Effector CD4-positive, alpha-beta T cell (primary cell): ENCODE measurements around the gene PPM1H.
"Not testable (repeated sequence)": the region's sequence is repeated elsewhere in the genome, so short reads cannot be mapped to it uniquely, and the experiment has no call there.

Source experiments
- DNase-seq: peaks from one replicate; pipeline ENCODE4 v3.0.0-alpha.2; 2020

PPM1H gene

DNA sequence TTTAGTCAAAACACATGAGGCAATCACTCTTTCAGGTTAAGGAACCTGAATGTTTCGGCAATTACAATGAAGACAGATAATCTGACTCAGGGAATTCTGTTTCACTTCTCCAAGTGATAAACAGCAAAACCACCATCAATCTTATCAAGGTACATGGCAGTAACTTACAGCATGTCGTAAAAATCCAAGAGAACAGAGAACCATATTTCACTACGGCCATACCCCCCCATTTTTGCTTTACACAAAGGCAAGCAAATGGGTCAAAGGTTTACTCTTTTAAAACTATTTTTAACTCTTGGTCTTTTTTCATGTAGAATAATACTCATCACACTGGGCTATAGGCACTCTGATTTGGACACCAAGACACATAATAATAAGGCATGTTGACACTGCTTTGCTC, 102.4 kb downstream of the PPM1H start:
- no peak for DNase-seq

DNA sequence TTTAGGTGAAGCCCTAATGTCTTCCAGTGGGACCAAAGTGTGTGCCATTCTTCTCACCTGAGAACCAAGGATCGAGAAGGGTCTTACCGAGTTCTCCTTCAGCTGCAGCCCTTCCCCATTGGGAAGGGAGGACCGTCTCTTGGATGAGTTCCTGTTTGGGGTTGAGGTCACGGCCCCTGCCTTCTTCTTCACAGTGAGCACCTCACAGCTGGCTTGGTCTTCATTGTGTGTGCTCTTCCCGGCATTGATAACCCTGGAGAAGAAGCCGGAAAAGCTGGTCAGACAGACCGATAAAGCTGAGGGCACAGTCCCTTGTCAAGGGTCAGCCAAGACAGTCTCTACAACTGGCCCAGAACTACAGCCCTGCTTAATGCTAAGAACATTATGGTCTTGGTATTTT, 102.9 kb downstream of the PPM1H start:
- DNase-seq, result no peak

DNA sequence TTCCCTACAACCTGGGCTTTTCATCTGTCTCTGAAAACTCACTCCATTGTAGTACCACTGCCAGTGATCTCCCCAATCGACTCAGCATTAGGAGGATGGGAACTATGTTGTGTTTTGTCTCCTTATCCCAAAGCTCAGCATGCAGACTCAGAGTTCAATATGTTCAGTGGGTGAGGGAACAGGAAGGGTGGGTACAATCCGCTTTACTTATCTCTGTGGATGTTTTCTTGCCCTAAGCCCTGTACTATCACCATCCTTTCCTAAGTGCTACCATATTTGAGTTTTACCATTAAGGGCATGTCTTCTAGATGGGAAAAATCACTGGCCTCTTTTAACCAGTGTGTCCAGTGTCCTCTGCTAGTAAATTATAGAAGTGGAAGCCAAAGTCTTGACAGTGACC, 107.1 kb downstream of the PPM1H start:
- no peak for DNase-seq

DNA sequence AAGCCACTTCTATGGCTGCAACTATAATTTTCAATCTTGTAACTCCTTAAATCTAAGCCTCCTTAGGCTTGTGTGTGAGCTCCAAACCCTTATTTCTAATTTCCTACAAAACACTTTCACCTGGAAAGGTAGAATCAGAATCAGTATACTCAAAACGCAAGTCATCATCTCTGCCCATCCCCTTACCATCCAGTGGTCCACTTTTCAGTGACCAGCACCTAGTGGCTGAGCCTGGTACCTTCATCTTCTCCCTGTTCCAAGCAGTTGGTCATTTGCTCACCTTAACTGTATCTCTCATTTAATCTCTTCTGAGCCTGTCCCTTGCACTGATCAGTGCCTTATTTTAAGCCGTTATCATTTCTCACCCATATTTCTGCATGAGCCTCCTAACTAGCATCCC, 107.9 kb downstream of the PPM1H start:
- DNase-seq, result no peak

DNA sequence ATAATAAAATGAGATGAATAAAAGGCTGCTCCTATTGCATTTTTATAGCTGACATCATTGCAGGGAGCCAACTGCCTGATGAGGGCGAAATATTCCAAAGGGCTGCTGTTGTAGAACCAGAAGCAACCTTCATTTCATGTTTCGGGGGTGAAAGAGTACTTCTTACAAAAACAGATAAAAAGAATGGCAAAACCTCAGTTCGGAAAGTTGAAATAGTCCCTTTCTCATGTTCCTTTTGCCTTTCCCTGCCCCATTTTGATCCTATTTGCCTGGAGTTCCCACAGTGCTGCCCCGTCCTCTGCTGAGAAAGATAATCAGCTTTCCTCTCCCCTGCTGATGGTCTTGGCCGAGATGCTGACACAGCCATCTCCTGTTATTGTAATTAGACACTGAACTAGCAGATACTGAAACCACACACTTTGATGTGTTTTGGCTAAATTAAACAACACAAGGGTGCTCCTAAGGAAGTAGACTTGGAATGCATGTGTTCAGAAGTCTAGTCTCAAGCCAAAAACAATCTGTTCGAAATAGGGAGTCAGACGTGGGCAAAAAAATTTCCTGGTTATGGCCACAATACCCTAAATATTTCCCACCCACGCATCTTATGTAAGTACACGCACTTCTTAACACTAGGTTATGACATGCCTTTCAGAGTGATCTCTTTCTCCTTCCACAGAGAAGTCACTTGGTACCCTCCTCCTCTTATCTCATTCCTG, 117.2 kb downstream of the PPM1H start:
- no peak for DNase-seq

DNA sequence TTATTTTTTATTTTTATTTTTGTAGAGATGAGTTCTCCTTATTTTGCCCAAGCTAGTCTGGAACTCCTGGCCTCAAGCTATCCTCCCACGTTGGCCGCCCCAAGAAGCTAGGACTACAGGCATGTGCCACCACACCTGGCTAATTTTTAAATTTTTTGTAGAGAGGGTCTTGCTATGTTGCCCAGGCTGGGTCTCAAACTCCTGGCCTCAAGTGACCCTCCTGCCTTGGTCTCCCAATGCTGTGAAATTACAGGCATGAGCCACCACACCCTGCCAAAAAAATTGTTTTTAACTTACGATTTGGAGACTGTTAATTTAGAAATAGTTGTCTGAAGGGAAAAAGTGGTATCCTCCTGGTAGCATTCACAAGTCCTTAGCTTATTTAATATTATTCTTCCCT, 120.7 kb downstream of the PPM1H start:
- no peak for DNase-seq

DNA sequence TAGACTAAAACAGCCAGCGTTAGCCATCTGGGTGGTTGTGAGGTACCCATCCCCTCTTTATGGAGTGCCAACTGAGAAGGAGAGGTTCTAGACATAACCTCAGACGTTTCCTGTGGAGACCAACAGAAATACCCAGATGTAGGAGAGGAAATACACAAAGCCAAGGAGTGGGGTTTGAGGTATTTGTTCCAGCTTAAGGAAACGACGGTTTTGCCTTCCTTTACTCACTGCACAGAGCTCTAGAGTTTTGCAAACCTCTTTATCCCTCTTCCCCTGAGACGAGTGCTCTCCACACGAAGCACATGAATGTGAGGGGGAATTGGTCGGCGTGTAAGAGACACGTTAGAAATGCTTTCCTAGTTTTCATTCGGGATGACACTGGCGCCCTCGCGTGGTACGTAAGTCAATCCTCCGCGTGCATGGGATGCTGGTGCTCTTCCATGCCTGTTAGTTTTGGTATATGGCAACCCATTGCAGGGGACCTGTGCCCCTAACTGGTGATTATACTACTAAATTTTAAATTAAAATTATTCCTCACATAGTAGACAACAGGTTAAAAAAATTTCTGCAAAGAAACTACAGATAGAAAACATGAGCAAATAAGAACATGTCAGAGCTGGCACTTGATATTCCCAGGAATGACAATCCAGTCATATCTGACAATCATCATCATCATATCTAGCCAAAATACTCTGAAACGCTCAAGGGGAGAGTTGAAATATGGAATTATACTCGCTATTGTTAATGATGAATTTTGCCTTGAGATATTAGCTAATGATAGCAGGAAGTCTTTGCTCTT, 121.7 kb downstream of the PPM1H start:
- no peak for DNase-seq

DNA sequence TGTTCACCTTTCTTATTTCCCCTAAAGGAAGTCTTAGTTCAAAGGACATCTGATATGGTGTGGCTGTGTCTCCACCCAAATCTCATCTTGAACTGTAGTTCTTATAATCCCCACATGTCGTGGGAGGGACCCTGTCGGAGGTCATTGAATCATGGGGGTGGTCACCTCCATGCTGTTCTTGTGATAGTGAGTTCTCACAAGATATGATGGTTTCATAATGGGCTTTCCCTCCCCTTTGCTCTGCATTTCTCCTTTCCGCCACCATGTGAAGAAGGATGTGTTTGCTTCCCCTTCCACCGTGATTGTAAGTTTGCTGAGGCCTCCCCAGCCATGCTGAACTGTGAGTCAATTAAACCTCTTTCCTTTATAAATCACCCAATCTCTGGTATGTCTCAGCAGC, 123.5 kb downstream of the PPM1H start:
- not testable (repeated sequence) for DNase-seq

DNA sequence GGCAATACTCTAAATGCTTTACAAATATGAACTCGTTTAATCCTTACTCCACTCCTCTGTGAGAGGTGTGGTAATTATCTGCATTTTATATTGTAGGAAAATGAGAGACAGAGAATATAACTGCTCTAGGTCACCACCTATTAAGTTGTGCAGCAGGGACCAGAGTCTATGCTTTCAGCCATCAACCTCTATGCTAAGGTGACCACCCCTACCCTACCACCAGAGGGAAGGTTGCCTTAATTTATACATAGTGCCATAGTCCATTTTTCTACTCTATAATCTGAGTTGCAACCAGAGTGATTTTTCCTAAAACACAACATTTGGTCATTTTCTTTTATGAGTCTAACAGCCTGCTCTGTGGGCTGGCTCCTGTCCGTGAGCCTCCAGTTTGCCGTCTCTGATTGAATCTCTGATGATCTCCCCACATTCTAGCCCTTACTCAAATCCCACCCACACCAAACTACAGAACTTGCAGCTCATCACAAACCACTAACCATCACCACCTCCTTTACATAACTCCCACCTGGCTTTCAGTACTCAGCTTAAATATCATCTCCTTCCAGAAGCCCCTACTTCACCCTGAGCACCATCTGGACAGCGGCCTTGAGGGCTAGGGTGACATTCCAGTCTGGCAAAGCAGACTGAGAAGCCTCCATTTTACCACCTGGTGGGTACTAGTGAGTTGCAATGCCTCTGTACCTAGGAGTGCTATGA, 126.6 kb downstream of the PPM1H start:
- DNase-seq, result no peak

DNA sequence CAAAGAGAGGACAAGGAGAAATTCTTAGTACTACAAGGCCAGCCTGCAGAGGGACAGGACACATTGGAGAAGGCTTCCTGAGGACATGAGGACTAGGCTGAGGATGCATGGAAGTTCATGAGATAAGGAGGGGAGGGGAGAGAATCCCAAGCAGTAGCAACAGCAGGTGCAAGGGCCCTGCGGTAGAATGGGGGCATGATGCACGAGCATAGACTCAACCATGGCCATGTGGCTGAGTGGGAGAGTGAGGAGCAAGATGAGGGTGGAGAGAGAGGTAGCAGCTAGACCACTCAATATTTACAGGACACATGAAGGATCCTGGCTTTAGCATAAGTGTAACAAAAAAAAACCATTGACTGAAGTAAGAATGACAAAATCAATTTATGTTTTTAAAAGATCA, 128.1 kb downstream of the PPM1H start:
- no peak for DNase-seq

DNA sequence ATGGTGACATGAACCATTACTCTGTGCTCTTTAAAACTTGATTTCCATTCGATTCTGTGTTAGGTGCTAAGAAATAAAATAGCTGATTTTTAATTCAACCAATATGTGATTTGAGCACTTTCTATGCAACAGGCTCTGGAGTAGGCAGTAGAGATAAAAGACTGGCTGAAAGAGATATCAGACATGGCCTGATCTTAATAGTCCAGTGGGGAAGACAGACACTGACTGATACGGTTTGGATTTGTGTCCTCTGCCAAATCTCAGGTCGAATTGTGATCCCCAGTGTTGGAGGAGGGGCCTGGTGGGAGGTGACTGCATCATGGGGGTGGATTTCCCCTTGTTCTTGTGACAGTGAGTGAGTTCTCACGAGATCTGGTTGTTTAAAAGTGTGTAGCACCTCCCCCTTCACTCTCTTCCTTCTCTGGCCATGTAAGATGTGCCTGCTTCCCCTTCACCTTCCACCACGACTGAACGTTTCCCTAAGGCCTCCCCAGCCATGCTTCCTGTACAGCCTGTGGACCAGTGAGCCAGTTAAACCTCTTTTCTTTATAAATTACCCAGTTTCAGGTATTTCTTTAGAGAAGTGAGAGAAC, 128.6 kb downstream of the PPM1H start:
- DNase-seq, result no peak

DNA sequence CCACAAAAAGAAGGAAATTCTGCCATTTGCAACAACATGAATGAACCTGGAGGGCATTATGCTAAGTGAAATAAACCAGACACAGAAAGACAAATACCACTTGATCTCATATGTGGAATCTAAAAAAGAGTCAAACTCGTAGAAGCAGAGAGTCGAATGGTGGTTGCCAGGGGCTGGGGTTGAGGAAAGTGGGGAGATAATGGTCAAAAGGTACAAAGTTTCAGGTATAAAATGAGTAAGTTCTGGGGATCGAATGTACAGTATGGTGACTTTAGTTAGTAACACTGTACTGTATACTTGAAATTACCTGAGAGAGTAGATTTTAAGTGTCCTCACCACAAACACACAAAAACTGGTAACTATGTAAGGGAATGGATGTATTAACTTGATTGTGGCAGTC, 129.4 kb downstream of the PPM1H start:
- DNase-seq, result no peak

DNA sequence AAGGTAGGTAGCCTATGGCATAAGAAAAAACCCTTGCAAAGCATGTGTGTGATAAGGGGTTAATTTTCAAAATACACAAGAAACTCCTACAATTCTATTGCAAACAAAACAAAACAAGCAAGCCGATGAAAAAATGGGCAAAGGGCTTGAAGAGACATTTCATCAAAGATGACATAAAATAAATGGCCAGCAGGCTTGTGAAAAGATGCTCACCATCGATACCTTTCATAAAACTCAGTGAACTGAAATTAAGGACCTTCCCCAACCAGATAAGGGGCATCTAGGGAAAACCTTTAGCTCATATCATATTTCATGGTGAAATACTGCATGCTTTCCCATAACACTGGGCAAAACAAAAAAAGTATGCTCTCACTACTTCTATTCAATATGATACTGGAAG, 131.2 kb downstream of the PPM1H start:
- no peak for DNase-seq

DNA sequence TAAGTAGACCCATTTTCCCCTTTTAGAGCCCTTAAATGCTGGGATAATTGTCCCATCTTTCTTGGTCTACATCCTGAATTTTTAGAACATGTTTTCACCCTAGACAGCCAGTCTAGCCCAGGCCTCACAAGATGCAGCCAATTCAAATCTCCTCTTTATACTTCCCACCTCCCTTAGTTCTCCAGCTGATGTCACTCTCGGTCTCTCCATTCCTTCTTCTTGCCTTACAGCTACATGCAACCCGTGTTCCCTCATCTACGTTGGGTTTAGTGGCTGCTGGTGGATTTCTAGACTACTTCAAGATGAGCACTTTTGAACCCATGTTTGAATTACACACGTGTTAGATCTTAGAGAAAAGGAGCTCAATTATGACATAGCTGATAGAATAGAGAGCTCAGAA, 132.0 kb downstream of the PPM1H start:
- DNase-seq, result no peak

DNA sequence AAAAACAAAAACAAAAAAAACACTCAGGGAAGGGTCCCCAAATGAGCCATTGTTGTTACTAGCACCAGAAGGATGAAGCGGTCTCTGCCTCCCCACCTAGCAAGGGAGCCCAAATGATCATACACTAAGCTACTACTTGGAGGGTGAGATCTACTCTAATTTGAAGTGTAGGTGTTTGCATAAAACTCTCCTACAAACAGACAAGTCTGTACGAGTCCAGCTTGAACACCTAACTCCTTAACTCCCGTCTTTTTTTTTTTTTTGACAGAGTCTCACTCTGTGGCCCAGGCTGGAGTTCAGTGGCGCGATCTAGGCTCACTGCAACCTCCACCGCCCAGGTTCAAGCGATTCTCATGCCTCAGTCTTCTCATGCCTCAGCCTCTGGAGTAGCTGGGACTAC, 132.6 kb downstream of the PPM1H start:
- no peak for DNase-seq

DNA sequence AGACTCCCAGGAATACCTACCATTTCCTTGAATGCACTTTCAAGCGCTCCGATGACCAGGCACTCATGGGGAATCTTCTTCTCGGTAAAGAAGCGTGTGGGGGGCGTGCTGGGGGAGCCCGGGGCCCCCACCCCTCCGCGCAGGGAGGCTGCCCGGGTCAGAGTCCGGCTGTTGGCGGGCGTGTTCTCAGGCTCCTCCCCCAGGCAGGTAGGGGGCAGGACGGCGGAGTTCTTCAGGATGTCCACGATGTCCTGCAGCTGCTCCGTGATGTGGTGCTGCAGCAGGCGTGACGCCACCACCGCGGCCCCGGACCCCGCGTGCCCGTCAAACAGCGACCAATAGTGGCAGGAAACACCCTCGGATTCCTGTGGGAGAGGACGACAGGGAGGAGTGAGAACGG, 133.2 kb downstream of the PPM1H start:
- DNase-seq, result no peak

DNA sequence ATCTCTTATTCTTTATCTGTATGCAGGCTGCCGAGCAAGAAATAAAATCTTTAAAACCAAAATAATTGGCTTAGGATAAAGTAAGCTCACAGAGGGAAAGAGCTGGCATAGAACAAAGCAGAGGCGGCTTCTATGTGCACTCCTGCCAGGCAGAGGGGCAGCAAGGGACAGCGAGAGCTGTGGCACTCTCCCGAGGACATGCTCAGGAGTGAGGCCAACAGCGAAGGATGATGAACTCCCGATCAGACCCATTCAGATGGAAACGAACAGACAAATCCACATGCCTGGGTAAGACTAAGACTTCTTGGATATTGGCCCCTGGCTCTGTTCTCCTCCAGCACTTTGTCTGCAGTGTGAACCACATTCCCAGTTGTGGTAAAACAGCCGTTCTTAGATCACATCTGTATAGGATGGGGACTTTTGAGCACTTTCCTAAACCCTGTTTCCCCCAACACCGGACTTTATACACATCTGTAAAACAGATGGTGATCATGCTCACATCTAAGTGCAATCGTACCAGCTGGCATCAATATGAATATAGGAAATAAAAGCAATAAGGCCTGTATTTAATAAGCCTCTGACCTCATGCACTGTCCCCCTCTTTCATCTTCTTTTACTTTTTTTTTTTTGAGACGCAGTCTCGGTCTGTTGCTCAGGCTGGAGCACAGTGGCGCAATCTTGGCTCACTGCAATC, 134.1 kb downstream of the PPM1H start:
- no peak for DNase-seq

DNA sequence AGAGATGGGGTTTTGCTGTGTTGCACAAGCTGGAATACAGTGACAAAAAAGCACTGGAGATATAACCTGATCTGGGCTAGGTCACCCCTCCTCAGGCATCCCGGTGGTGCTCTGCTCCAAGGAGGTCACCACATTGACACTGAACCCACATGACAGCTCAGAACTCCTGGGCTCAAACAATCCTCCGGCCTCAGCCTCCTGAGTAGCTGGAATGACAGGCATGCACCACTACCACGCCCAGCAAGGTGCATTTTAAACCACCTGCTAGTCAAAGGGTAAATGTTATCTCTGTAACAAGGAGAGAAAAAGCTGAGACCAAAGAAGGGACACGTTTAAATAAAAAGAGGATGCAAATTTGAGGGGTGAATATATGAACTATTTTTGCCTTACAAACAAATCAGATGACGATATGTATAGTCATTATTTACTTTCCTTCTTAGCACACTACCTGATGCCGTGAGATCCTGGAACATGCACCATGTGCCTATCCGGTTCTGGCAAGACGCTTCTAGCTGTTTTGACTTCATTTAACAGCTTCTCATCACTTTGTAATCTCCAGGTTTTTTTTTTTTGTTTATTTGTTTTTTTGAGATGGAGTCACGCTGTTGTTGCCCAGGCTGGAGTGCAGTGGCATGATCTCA, 135.1 kb downstream of the PPM1H start:
- no peak for DNase-seq

DNA sequence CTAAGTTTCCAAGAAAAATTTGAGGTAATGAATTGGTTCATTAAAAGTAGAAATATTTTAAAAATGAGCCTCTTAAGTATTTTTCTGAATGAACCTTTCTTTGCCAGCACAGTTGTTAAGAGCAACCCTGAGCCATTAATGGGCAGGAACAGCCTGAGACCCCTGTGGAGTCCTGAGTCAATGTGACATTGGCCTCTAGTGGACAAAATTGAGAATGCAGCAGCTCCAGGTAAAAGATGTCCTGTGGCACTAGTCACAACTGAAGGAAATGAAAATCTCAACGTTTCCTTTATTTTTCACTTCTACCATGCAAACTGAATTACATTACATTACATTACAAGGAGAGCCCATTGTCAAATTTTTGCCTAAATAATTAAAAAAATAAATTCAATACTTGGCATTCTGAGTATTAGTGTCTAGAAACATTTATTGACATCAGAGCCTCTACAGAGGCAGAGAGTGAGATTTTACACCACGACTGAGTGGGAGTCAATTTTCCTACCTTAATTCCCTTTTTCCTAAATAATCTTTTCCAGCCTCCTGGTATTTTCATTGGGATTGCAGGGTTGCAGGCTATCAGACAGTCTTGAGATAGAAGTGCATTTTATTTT, 135.7 kb downstream of the PPM1H start:
- DNase-seq, result peak; percentile 43

DNA sequence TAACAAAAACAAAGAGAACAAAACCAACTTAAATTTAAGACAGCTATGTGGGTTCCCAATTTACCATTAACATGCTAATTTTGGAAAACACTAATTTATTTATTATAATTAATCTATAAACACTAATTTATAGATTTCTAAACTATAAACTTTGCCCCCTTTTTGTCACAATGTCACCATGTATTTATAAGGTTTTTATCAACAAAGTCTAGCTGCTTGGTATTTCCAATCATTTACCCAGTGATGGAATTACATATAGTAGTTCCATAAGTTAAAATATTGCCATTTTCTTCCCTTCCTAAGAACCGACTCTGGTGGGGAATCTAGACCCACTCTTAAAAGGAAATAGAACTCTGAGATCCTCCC, 140.7 kb downstream of the PPM1H start:
- DNase-seq, result no peak

DNA sequence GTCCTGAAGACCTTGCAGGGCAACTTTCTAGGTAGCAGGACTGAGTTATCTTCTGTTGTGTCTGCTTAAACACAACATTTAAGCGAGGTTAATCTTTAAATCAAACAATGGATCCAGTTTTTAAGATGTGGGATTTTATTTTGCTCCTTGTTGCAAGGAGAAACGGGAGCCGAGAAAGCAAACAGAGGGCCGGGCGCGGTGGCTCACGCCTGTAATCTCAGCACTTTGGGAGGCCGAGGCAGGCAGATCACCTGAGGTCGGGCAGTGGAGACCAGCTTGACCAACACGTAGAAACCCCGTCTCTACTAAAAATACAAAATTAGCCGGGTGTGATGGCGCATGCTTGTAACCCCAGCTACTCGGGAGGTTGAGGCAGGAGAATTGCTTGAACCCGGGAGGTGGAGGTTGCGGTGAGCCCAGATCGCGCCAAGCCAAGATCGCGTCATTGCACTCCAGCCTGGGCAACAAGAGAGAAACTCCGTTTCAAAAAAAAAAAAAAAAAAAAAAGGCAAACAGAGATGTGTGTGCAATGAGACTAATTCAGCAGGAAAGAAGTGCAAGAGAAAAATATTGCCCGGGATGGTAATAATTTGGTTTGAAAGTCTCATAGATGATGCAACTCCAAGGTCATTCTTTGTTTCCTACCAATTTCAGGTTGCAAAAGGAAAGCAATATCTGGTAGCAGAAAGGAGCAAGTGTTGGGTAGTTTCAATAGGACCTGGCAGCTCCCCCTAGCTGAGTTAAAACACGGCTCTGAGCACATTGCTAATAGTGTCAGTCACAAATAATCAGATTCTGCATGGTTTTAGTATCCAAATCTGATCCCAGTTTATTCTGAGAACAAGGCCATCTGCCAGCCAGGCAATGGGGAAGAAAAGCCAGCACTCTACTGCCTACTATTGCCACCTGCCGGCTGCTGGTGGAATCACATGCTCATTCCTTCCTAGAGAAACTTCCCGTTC, 141.4 kb downstream of the PPM1H start:
- DNase-seq, result peak; percentile 62
